ENCODE measurements around the gene PDP2.
"Not testable (repeated sequence)": the region's sequence is repeated elsewhere in the genome, so short reads cannot be mapped to it uniquely, and the experiment has no call there.

The PDP2 gene

DNA sequence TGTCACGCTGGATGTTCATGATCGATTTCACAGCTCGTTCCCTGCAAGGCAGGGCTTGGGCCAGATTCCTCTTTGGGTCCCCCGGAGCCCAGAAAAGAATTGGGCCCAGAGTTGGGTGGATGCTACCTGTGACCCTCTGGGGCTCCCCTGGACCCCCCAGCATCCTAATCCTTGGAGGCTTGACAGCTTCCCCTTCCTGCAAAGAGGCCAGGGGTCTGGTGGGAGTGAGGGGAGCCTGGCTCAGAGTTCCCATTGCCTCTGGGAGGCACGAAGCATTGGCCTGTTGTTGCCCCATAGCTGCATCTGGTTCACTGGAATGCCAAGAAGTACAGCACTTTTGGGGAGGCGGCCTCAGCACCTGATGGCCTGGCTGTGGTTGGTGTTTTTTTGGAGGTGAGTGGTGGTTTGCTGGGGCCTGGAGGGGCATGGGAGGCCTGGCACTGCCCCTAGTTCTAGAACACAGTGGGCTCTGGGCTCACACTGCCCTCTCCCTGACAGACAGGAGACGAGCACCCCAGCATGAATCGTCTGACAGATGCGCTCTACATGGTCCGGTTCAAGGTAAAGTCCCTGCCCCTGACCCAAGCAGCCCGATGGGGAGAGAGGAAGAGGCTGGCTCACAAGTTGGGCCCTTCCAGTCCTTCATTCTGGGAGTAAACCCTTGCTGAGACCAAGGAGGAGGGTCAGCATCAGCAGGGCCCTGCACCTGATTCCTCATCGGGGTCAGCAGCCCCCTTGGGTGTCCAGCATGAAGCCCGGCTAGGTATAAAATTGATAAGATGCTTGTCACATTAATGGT lies 28.9 kb upstream of the PDP2 start:
- in situ Hi-C loops (cut with MboI; ENCODE audit: low sequenced_read_pairs): no loop called here

GRCh38 chr16:66853261-66854139 lies 26.8 kb upstream of the PDP2 start:
- in situ Hi-C loops (cut with MboI; ENCODE audit: low sequenced_read_pairs): no loop called here

DNA sequence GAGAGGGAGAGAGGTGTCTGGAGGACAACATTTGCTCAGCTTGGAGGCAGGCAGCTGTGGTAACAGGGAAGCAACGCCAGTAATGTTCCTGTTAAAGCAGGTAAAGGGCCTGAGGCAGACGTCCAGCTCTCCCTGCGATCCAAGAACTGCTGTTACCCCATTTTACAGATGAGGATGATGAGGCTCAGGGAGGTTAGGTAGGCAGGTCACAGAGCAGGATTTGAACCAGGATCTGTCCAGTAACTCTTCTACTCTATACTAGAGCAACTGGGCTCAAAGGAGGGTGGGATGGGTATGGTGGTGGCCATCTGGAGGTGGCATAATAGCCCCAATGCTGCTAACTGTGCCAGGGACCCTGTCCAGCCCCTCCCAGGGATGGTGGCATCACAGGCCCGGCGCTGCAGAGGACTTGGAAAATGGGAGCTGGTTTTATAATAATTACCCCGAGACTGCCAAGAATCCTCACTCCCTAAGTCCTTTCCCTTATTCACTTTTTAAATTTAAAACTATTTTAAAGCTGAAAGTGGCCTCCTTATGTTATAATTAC lies 24.1 kb upstream of the PDP2 start:
- in situ Hi-C loops (cut with MboI; ENCODE audit: low sequenced_read_pairs): no loop called here

DNA sequence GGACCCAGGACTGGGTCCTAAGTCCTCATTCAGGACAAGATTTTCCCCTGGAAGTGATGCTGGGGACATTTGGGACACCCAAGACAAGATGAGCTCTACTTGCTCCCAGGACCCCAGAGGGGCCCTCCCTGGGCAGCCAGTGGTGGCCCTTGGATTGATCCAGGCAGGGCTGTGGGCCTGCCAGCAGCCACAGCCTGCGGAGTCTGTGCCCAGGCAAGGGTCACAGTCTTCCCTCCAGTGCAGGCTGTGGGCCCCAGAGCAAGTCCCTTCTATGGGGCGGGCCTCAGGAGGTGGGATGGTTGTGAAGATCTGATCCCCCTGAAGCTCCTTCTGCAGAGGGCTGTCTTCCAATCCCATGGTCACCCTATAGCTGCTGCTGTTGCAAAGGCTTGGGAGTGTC lies 23.5 kb upstream of the PDP2 start:
- in situ Hi-C loops (cut with MboI; ENCODE audit: low sequenced_read_pairs): no loop called here

- in situ Hi-C loops (cut with MboI; ENCODE audit: low sequenced_read_pairs): no loop called here
These were observed 22.9 kb upstream of the PDP2 start for GRCh38 chr16:66857437-66857836.

- in situ Hi-C loops (cut with MboI; ENCODE audit: low sequenced_read_pairs): no loop called here
These were observed 21.4 kb upstream of the PDP2 start for GRCh38 chr16:66858740-66859396.

GRCh38 chr16:66859397-66860068 lies 20.8 kb upstream of the PDP2 start:
- in situ Hi-C loops (cut with MboI; ENCODE audit: low sequenced_read_pairs): no loop called here

GRCh38 chr16:66862023-66862520 lies 18.2 kb upstream of the PDP2 start:
- in situ Hi-C loops (cut with MboI; ENCODE audit: low sequenced_read_pairs): no loop called here

GRCh38 chr16:66863707-66864106 lies 16.6 kb upstream of the PDP2 start:
- in situ Hi-C loops (cut with MboI; ENCODE audit: low sequenced_read_pairs): no loop called here

DNA sequence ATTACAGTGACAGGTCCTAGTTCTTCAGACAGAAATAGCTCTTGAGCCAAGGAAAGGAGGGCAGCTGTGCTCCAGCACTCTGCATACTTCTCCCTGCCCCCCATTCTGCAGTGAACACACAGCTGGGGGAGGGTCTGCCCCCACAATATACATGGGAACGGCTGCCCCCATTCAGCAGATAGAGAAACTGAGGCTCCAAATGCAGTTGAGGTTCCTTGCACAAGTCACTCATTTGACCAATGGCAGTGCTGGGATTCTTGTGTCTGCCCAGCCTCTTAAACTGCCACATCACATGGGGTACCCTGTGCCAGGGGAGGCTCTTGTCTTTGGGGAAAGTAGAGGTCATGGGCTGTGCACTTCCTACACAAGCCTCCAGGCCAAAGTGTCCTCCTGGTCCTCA lies 10.9 kb upstream of the PDP2 start:
- in situ Hi-C loops (cut with MboI; ENCODE audit: low sequenced_read_pairs): no loop called here

GRCh38 chr16:66871363-66871762 lies 9.0 kb upstream of the PDP2 start:
- in situ Hi-C loops (cut with MboI; ENCODE audit: low sequenced_read_pairs): not testable (repeated sequence)

DNA sequence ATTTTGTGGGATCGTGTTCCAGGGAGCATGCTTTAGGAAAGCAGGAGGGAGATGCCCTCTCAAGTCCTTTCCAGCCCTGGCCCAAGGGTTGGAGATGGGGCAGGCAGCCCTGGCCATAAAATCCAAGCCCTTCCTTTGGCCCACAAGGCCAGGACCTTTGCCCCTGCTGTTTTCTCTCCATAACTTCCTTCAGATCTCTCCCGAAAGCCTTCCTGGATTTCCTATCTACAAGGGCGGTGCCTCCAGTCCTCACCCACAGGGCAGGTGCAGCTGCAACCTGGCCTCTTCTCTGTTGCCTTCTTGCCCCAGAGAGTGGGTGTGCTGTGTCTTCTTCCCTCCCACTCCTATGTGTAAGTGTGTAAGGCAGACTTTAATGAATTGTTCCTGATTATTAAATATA lies 8.5 kb upstream of the PDP2 start:
- in situ Hi-C loops (cut with MboI; ENCODE audit: low sequenced_read_pairs): no loop called here

DNA sequence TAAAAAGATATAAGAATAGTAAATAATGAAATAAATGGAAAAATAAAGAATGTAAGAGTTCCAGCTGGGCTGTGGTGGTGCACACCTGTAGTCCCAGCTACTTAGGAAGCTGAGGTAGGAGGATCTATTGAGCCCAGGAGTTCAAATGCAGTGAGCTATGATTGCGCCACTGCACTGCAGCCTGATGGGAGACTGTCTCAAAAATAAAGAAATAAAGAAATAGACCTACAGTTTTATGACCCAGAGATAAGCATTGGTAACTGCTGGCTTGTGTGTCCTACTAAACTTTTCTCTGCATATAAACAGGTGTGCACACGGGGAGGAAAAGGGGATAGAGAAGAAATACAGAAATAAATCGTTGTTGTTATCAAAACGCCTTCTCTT lies 7.8 kb upstream of the PDP2 start:
- in situ Hi-C loops (cut with MboI; ENCODE audit: low sequenced_read_pairs): no loop called here

DNA sequence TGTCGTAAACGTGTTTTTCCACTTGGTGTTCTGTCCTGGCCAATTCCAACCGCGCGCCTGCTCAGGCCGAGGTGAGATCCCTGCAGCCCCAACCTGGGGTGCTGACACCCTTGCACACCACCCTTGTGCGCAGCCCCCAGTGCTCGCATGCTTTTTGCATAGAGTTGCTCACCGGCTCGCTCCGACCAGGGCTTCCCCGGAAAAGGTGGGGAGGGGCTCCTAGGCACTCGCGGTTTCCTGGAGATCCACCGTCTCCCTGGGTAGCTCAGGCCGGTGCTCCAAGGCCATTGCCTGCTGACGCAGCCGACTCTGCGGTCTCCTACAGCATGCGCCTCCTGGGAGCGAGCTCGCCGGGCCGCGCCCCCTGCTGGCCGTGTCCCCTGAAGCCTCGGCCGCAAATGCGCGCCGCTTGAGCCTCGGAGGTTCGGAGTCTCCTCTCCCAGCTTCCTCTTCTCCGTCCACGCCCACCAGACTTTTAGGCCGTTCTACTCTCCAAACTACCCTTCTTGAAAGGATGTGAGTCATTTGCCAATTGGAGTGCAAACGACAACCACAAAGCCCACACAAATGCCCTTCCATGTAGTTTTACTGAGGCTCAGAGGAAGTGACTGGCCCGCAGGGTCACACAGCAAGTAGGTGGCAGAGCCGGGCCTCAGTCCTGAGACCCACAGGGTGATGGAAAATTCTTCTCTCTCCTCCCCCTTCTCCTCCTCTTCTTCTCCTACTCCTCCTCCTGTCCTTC lies 7.2 kb upstream of the PDP2 start:
- in situ Hi-C loops (cut with MboI; ENCODE audit: low sequenced_read_pairs): no loop called here

DNA sequence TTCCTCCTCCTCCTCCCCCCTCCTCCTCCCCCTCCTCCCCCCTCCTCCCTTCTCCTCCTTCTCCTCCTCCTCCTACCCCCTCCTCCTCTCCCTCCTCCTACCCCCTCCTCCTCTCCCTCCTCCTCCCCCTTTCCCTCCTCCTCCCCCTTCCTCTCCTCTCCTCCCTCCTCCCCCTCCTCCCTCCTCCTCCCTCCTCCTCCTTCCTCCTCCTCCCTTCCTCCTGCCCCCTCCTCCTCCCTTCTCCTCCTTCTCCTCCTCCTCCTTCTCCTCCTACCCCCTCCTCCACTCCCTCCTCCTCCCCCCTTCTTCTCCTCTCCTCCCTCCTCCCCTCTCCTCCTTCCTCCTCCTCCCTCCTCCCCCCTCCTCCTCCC lies 6.6 kb upstream of the PDP2 start:
- in situ Hi-C loops (cut with MboI; ENCODE audit: low sequenced_read_pairs): no loop called here

DNA sequence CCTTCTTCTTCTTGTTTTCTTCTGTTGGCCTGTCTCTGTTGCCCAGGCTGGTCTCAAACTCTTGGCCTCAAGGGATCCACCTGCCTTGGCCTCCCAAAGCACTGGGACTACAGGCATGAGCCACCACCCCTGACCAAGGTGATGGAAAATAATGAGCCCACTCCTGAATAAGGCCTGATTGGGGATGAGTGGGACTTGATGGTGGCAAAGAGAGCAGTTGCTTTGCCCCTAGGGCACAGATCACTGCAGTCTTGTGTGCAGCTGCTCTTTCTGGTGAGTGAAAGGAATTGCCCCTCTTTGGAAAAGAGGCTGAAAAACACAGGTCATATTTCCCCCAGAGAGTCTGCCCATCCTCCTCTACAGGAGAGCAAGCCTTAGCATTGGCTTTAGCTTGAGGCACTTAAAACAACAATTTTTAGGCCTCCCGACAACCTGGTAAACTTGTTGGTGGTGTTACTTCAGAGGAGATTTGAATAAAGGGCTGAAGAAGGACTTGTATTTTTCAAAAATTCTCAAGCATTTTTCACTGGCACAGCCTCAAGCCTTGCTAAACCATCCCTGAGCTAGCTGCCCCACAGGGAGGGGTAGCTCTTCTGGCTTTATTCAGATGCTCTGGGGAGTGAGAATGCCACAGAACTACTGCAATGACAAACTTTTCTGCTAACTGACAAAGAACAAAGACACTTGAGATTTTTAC lies 6.1 kb upstream of the PDP2 start:
- in situ Hi-C loops (cut with MboI; ENCODE audit: low sequenced_read_pairs): no loop called here

DNA sequence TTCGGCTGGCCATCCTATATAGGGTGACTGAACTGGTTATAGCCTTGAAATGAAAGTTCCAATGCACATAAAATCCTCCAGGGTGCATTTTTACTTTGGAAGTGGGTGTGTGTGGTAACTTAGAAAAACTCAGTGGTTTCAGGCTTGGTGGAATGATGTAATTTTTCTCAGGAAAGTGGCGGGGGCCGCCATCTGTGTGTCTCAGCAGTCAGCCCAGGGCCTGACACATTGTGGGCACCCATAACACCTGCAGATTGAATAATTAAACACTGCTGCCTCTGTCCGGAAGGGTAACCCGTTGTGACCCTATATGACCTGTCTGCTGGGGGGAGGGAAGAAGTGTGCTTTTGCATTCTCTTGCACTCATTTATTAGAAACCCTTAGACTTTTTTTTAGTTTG lies 2.2 kb upstream of the PDP2 start:
- in situ Hi-C loops (cut with MboI; ENCODE audit: low sequenced_read_pairs): no loop called here

DNA sequence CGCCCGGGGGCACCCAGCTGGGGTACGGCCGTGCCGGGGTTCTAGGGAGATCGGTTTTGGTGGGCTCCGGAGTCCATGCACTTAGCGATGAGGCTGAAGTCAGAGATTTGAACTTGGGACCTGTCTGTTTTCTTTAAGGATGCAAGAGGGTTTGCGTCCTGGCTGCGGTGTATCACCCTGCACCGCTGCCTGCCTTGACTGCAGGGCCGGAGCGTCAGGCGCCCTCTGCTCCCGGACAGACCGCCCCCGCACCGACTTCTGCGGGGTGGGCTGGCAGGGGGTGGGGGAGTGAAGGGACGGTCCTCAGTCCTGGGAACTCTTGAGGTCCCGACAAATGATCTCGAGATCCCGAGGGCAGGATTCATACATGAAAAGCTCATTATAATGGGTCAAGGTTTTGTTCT lies 701 bp downstream of the PDP2 start:
- in situ Hi-C loops (cut with MboI; ENCODE audit: low sequenced_read_pairs): no loop called here

GRCh38 chr16:66881560-66881959 lies 1.2 kb downstream of the PDP2 start:
- in situ Hi-C loops (cut with MboI; ENCODE audit: low sequenced_read_pairs): no loop called here

Measured in HL-60/S4 treated with retinoic acid at 250 ng/mL for 4 days and 3 days (cell line).